Measurements from ENCODE around the gene KLK15. TPM values are rescaled to one million over a fixed set of nuclear protein-coding genes. Genes with fewer than 3 reads are reported as not detected.

Gene KLK15
- total RNA-seq, 4 donors from 2014 or later: not detected

DNA sequence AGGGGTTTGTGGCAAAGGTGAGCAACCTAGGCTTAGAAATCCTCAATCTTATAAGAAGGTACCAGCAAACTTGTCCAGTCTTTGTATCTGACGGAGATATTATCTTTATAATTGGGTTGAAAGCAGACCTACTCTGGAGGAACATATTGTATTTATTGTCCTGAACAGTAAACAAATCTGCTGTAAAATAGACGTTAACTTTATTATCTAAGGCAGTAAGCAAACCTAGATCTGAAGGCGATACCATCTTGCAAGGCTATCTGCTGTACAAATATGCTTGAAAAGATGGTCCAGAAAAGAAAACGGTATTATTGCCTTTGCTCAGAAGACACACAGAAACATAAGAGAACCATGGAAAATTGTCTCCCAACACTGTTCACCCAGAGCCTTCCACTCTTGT lies 36.1 kb upstream of the KLK15 start:
- Histone ChIP-seq H3K27me3 (no peaks in the 10 kb centered on the region), H3K27ac (no peak overlapping the region), H3K4me1 (no peaks in the 10 kb centered on the region), H3K36me3 (no peaks in the 10 kb centered on the region), H3K9me3 (no peaks in the 10 kb centered on the region), H3K4me3 (no peak overlapping the region)
- TF ChIP-seq, protein P1, sequence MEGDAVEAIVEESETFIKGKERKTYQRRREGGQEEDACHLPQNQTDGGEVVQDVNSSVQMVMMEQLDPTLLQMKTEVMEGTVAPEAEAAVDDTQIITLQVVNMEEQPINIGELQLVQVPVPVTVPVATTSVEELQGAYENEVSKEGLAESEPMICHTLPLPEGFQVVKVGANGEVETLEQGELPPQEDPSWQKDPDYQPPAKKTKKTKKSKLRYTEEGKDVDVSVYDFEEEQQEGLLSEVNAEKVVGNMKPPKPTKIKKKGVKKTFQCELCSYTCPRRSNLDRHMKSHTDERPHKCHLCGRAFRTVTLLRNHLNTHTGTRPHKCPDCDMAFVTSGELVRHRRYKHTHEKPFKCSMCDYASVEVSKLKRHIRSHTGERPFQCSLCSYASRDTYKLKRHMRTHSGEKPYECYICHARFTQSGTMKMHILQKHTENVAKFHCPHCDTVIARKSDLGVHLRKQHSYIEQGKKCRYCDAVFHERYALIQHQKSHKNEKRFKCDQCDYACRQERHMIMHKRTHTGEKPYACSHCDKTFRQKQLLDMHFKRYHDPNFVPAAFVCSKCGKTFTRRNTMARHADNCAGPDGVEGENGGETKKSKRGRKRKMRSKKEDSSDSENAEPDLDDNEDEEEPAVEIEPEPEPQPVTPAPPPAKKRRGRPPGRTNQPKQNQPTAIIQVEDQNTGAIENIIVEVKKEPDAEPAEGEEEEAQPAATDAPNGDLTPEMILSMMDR (IDR thresholded peaks at IDR 0.05): no peak
- no peak for TF ChIP-seq POLR2A (IDR thresholded peaks at IDR 0.05)
- no peak for DNase-seq

DNA sequence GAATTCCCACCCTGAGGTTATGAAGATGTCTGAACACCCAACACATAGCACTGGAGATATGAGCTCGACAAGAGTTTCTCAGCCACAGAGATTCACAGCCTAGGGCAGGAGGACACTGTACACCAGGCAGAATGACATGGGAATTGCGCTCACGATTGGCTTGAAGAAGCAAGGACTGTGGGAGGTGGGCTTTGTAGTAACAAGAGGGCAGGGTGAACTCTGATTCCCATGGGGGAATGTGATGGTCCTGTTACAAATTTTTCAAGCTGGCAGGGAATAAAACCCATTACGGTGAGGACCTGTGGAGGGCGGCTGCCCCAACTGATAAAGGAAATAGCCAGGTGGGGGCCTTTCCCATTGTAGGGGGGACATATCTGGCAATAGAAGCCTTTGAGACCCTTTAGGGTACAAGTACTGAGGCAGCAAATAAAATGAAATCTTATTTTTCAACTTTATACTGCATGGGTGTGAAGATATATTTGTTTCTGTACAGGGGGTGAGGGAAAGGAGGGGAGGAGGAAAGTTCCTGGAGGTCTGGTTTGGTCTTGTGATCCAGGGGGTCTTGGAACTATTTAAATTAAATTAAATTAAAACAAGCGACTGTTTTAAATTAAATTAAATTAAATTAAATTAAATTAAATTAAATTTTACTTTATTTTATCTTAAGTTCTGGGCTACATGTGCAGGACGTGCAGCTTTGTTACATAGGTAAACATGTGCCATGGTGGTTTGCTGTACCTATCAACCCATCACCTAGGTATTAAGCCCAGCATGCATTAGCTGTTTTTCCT lies 28.3 kb upstream of the KLK15 start:
- Histone ChIP-seq H3K27ac (no peak overlapping the region), H3K36me3 (no peaks in the 10 kb centered on the region), H3K9me3 (no peaks in the 10 kb centered on the region), H3K4me1 (no peaks in the 10 kb centered on the region), H3K4me3 (no peak overlapping the region), H3K27me3 (no peaks in the 10 kb centered on the region)
- DNase-seq: no peak
- no peak for TF ChIP-seq POLR2A (IDR thresholded peaks at IDR 0.05)
- TF ChIP-seq, protein P1 (IDR thresholded peaks at IDR 0.05): no peak

DNA sequence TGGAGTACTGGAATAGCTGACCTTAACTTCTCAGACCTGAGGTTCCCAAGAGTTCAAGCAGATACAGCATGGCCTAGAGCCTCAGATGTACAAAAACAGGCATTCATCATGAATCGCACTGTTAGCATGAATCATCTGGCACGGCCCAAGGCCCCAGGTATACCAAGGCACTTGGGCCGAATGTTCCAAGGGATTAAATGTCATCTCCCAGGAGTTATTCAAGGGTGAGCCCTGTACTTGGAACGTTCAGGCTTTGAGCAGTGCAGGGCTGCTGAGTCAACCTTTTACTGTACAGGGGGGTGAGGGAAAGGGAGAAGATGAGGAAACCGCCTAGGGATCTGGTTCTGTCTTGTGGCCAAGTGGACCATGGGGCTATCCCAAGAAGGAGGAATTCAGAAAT lies 27.6 kb upstream of the KLK15 start:
- Histone ChIP-seq H3K4me1 (no peaks in the 10 kb centered on the region), H3K36me3 (no peaks in the 10 kb centered on the region), H3K27me3 (no peaks in the 10 kb centered on the region), H3K9me3 (no peaks in the 10 kb centered on the region), H3K4me3 (no peak overlapping the region), H3K27ac (no peak overlapping the region)
- no peak for DNase-seq
- TF ChIP-seq, protein P1 (IDR thresholded peaks at IDR 0.05): no peak
- TF ChIP-seq POLR2A (IDR thresholded peaks at IDR 0.05): no peak

DNA sequence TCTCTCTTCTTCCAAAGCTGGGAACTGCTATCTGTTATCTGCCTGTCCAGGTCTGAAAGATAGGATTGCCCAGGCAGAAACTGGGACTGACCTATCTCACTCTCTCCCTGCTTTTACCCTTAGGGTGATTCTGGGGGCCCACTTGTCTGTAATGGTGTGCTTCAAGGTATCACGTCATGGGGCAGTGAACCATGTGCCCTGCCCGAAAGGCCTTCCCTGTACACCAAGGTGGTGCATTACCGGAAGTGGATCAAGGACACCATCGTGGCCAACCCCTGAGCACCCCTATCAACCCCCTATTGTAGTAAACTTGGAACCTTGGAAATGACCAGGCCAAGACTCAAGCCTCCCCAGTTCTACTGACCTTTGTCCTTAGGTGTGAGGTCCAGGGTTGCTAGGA lies 26.5 kb upstream of the KLK15 start:
- Histone ChIP-seq H3K27me3 (no peaks in the 10 kb centered on the region), H3K9me3 (no peaks in the 10 kb centered on the region), H3K4me3 (no peak overlapping the region), H3K27ac (no peak overlapping the region), H3K36me3 (no peaks in the 10 kb centered on the region), H3K4me1 (no peaks in the 10 kb centered on the region)
- TF ChIP-seq, protein P1 (IDR thresholded peaks at IDR 0.05): no peak
- TF ChIP-seq POLR2A (IDR thresholded peaks at IDR 0.05): no peak
- DNase-seq: no peak

DNA sequence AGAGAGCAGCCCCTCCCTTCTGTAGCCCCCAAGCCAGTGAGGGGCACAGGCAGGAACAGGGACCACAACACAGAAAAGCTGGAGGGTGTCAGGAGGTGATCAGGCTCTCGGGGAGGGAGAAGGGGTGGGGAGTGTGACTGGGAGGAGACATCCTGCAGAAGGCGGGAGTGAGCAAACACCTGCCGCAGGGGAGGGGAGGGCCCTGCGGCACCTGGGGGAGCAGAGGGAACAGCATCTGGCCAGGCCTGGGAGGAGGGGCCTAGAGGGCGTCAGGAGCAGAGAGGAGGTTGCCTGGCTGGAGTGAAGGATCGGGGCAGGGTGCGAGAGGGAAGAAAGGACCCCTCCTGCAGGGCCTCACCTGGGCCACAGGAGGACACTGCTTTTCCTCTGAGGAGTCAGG lies 25.5 kb upstream of the KLK15 start:
- no peaks in the 10 kb centered on the region for H3K27me3 ChIP-seq
- peak overlapping the region in 1 of 4 donors; percentile 13 for H3K27ac ChIP-seq
- no peaks in the 10 kb centered on the region for H3K36me3 ChIP-seq
- TF ChIP-seq, protein P1 (IDR thresholded peaks at IDR 0.05): no peak
- no peak for TF ChIP-seq POLR2A (IDR thresholded peaks at IDR 0.05)
- H3K4me3 ChIP-seq: no peak overlapping the region
- H3K9me3 ChIP-seq: no peaks in the 10 kb centered on the region
- H3K4me1 ChIP-seq: no peaks in the 10 kb centered on the region
- peak in 2 of 3 donors; percentile 58 to 62 for DNase-seq
